Stromal cell of bone marrow (primary cell): ENCODE results near the gene CBR4.
"Not testable (repeated sequence)": the region's sequence is repeated elsewhere in the genome, so short reads cannot be mapped to it uniquely, and the experiment has no call there.

Experiments used
- DNase-seq: peaks from one replicate; pipeline ENCODE4 v3.0.0-alpha.2; 2012; ENCODE audit warnings: low read depth

Gene CBR4

GRCh38 chr4:169010125-169011023, at the start of gene CBR4:
Gene CBR4, minus strand, starts transcription at chr4:169010255. Its CDS starts 166 bp downstream, at chr4:169010089.
- peak; percentile 98 for DNase-seq

GRCh38 chr4:169059306-169060211, 49.5 kb upstream of the CBR4 start:
- DNase-seq, result peak; percentile 48

GRCh38 chr4:169058312-169058711, 48.3 kb upstream of the CBR4 start:
- no peak for DNase-seq

GRCh38 chr4:169054879-169055278, 44.8 kb upstream of the CBR4 start:
- no peak for DNase-seq

- no peak for DNase-seq
Observed at GRCh38 chr4:169052594-169052945, 42.5 kb upstream of the CBR4 start.

- no peak for DNase-seq
Observed at GRCh38 chr4:169051761-169052593, 41.9 kb upstream of the CBR4 start.

GRCh38 chr4:169050881-169051760, 41.1 kb upstream of the CBR4 start:
- DNase-seq, result peak; percentile 14

GRCh38 chr4:169050284-169050683, 40.2 kb upstream of the CBR4 start:
- no peak for DNase-seq

- DNase-seq, result no peak
Observed at GRCh38 chr4:169048868-169049414, 38.9 kb upstream of the CBR4 start.

- DNase-seq, result no peak
Observed at GRCh38 chr4:169047956-169048355, 37.9 kb upstream of the CBR4 start.

GRCh38 chr4:169045862-169046584, 36.0 kb upstream of the CBR4 start:
- DNase-seq, result no peak

GRCh38 chr4:169044714-169045447, 34.8 kb upstream of the CBR4 start:
- DNase-seq, result no peak

GRCh38 chr4:169042608-169043007, 32.6 kb upstream of the CBR4 start:
- DNase-seq, result no peak

- DNase-seq, result no peak
Observed at GRCh38 chr4:169040559-169041261, 30.7 kb upstream of the CBR4 start.

GRCh38 chr4:169039251-169039954, 29.3 kb upstream of the CBR4 start:
- no peak for DNase-seq

GRCh38 chr4:169037506-169037905, 27.5 kb upstream of the CBR4 start:
- DNase-seq, result no peak

GRCh38 chr4:169035871-169036620, 26.0 kb upstream of the CBR4 start:
- not testable (repeated sequence) for DNase-seq
